CD4-positive, alpha-beta T cell treated with Interleukin-6 for 4 hours (primary cell): ENCODE measurements around the gene COX7C.

Experiments used
- DNase-seq: peaks from one replicate; pipeline ENCODE4 v3.0.0-alpha.2; 2020; ENCODE audit warnings: mixed read lengths

COX7C gene

GRCh38 chr5:86665984-86666760, 48.4 kb downstream of the COX7C start:
- peak; percentile 56 for DNase-seq

- DNase-seq: no peak
Observed at GRCh38 chr5:86666981-86667380, 49.2 kb downstream of the COX7C start.
